Measurements from ENCODE around the gene PTPRF.

Gene PTPRF

GRCh38 chr1:43522776-43523480, 7.8 kb upstream of the PTPRF start:
- no peak for TF ChIP-seq POLR2AphosphoS5 (IDR thresholded peaks at IDR 0.05; ENCODE audit: low read depth, low read length)
- no peak for TF ChIP-seq SIN3A (IDR thresholded peaks at IDR 0.05; ENCODE audit: borderline replicate concordance, insufficient read depth, low read length)
- TF ChIP-seq FOXP2 (optimal IDR thresholded peaks at IDR 0.05; ENCODE audit: borderline replicate concordance, extremely low read depth, extremely low read length, insufficient read depth): no peak
- no peak for TF ChIP-seq TAF1 (IDR thresholded peaks at IDR 0.05; ENCODE audit: borderline replicate concordance, insufficient read depth, low read length)
- TF ChIP-seq REST (IDR thresholded peaks at IDR 0.05; ENCODE audit: insufficient read depth in 1 of 2, low read depth in 2 of 2, low read length in 2 of 2): no peak

GRCh38 chr1:43524804-43525203, 5.9 kb upstream of the PTPRF start:
- no peak for TF ChIP-seq FOXP2 (optimal IDR thresholded peaks at IDR 0.05; ENCODE audit: borderline replicate concordance, extremely low read depth, extremely low read length, insufficient read depth)
- no peak for TF ChIP-seq TAF1 (IDR thresholded peaks at IDR 0.05; ENCODE audit: borderline replicate concordance, insufficient read depth, low read length)
- TF ChIP-seq SIN3A (IDR thresholded peaks at IDR 0.05; ENCODE audit: borderline replicate concordance, insufficient read depth, low read length): no peak
- TF ChIP-seq POLR2AphosphoS5 (IDR thresholded peaks at IDR 0.05; ENCODE audit: low read depth, low read length): no peak
- no peak for TF ChIP-seq REST (IDR thresholded peaks at IDR 0.05; ENCODE audit: insufficient read depth in 1 of 2, low read depth in 2 of 2, low read length in 2 of 2)

- no peak for TF ChIP-seq FOXP2 (optimal IDR thresholded peaks at IDR 0.05; ENCODE audit: borderline replicate concordance, extremely low read depth, extremely low read length, insufficient read depth)
- no peak for TF ChIP-seq TAF1 (IDR thresholded peaks at IDR 0.05; ENCODE audit: borderline replicate concordance, insufficient read depth, low read length)
- TF ChIP-seq SIN3A (IDR thresholded peaks at IDR 0.05; ENCODE audit: borderline replicate concordance, insufficient read depth, low read length): no peak
- TF ChIP-seq POLR2AphosphoS5 (IDR thresholded peaks at IDR 0.05; ENCODE audit: low read depth, low read length): no peak
- no peak for TF ChIP-seq REST (IDR thresholded peaks at IDR 0.05; ENCODE audit: insufficient read depth in 1 of 2, low read depth in 2 of 2, low read length in 2 of 2)
Measured at GRCh38 chr1:43526002-43526401, 4.7 kb upstream of the PTPRF start.

- no peak for TF ChIP-seq REST (IDR thresholded peaks at IDR 0.05; ENCODE audit: insufficient read depth in 1 of 2, low read depth in 2 of 2, low read length in 2 of 2)
- TF ChIP-seq TAF1 (IDR thresholded peaks at IDR 0.05; ENCODE audit: borderline replicate concordance, insufficient read depth, low read length): no peak
- no peak for TF ChIP-seq POLR2AphosphoS5 (IDR thresholded peaks at IDR 0.05; ENCODE audit: low read depth, low read length)
- no peak for TF ChIP-seq SIN3A (IDR thresholded peaks at IDR 0.05; ENCODE audit: borderline replicate concordance, insufficient read depth, low read length)
- TF ChIP-seq FOXP2 (optimal IDR thresholded peaks at IDR 0.05; ENCODE audit: borderline replicate concordance, extremely low read depth, extremely low read length, insufficient read depth): no peak
Measured at GRCh38 chr1:43527111-43527878, 3.4 kb upstream of the PTPRF start.

Measured in PFSK-1 (cell line).